NCI-H345 treated with DMSO at 0.1 percent for 48 hours (cell line): ENCODE measurements around the gene NDUFAF2.
"Not testable (repeated sequence)": the region's sequence is repeated elsewhere in the genome, so short reads cannot be mapped to it uniquely, and the experiment has no call there.

Experiments
- DNase-seq: peaks from one replicate; lab custom pipeline; 2025; ENCODE audit not compliant: unreplicated experiment; lab: John Stamatoyannopoulos, UW

Gene NDUFAF2

DNA sequence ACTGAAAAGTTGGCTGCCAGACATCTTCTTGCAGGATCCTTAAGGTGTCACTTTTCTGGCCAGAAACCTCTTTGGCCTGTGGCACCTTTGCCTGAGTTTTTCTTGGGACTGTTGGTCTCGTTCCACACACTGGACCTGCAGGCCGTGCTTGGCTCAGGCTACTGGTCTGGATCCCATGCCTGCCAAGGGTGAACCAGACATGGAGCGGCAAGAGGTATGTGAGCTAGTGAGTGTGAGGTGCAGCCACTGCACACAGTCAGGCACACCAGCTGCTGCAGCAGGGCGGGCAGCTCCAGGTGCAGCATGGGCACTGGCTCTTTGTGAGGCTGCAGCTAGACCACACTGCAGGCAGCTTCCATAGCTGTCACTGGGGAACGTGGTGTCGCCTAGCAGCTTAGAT, 47.9 kb downstream of the NDUFAF2 start:
- no peak for DNase-seq

DNA sequence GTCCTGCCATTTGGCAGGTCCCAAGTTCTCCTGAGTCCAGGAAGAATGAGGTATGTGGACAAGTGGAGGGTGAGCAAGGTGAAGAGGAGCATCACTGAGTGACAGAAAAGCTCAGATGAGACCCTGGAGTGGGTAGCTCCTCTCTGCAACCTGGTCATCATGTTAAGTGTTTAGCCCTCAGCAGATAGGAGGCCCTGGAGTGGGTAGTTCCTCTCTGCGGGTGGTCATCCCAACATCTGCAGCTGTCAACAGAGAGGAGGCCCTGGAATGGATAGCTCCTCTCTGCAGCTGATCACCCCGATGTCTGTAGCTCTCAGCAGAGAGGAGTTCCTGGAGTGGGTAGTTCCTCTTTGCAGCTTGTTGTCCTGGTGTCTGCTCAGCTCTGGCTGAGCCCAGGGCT, 48.4 kb downstream of the NDUFAF2 start:
- no peak for DNase-seq

DNA sequence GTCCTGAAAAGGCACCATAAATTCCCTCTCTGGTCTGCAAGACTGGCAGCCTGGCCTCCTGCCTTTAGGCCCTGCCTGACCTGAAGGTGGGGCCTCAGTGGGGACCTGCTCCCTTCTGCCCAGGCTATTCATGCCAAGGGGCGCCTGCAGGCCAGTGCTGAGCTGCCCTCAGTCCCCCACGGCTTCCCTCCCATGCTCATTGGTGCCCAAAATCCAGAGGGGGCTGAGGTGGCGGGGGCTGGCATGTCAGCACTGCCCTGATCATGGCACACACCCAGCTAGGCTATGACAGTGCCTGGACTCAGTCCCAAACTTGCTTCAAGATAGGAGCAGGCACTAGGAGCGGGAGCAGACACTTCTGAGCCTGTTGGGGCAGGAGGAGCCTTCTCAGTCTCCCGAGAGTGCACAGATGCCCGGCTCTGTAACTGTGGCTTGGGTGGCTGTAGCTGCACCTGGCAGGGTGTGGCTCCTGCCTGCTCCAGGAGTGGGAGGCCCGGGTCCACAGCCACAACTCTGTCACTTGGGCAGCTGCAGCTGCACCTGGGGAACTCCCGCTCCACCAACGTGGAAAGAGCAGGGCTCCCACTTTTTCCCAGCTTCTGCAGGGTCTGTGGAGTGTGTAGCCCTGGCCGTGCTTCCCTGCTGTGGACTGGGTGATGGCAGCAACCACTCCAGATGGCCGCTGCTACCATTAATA, 49.0 kb downstream of the NDUFAF2 start:
- DNase-seq, result no peak

DNA sequence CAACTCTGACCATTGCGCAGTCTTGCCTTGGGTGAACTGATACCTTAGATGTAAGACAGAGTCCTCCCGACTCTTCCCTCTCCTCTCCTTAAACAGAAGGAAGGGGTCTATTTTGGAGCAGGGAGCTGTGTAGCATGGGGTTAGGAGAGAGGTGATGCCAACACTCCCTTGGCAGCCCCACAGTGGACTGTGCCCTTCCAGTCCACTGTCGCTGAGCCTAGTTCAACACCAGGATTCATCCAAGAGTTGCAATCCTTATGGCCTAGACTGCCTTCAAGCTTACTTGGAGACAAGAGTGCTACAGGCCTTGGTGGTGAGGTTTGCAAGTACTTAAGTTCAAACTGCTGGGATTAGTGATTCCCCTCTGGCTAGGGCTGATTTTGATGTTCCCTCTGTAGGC, 51.4 kb downstream of the NDUFAF2 start:
- no peak for DNase-seq

DNA sequence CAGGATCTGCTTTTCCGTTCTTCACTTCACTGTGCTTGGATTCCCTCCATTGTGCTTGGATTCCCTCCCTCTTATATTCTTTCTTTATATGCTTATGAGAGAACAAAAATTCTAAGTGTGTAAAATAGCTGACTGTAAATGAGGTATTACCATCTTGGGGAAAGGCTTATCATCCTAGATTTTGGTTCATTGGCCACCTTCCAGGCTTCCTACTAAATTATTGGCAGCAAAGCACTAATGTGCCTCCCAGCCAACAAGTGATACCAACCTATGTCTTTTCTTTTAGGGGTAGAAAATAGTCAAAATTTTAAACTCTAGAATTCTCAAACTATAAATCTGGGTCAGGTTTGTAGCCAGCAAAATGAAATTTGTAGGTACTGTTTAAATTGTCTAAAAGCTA, 52.7 kb downstream of the NDUFAF2 start:
- DNase-seq, result no peak

DNA sequence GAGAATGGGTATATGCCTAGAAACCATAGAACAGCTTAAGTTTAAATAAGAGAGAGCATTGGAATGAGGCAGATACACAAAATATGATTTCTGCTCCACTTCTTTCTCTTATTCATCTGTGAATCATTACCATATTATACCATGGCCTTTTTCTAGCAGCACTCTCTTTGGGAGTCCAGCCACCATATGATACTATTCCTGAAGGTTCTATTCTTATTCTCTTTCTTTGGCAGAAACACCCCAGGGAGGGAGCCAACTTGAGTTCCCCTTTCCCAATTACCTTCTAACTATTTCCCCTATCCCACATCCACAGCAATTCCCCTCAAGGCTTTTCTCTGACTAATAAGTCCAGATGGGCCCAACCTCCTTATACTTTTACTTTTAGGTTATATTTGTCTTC, 55.9 kb downstream of the NDUFAF2 start:
- no peak for DNase-seq

DNA sequence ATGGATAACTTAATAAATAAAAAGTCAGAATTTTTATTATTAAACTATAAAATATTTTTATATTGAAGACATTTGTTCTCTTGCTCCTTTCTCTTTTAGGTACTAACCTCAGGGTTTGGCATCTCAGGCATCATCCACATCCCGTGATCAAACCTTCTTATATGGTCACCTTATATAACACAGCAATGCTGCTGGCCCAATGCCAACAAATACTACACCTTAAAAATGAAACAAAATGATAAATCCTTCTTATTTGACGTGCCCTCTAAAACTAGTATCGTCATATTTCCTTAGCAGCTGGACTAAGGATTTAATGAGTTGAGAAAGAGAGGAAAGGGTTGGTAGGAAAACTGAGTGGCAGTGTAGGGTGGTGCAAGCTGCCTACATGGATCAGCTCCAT, 56.6 kb downstream of the NDUFAF2 start:
- DNase-seq, result no peak

DNA sequence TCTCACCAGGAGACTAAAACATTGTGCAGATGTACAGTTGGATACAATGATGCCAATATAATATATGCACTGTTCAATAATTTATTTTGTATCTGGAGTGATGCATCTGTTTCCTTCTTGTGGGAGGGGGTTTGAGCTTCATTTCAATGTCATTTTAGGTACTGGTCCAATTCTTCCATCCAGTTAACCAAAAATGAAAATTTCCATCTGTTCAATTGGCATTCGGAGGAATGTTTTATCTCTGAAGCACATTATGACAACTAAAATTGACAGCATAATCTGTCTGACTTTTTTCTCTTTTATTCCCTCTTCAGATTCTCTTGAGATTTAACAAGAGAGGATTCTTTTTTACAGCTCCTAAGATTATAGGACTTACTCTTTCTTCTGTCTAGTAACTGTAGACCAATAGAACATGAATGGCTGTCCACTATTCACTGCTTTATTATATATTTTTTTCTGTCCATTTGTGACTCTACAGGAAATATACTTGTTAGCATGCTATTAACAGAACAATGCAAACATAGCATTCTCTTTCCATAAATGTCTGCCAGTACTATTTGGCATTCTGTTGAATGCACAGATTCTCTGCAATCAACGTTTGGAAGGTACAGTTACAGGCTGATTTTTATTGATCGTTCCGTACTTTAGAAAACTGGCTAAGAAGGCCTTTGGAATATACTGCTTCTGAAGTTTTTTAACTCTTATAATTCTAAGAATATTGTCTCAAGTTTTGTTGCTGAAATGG, 57.8 kb downstream of the NDUFAF2 start:
- DNase-seq, result no peak

DNA sequence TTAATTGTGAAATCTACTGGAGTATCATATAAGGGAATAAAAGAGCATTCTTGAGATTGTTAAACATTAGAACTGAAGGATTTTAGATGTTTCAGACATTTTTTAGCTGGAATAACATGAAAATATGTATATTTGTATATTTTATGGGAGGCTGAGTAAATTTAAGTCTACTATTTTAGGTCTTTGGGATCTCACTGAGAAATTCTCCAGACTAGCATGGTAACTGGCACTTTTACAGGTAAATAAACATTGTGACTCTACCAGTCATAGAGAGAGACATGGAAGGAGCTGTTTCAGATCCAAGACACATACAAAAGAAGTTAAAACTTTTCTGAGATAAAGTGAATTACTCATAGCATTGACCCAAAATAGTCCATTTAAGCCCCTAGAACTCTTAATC, 59.4 kb downstream of the NDUFAF2 start:
- no peak for DNase-seq

DNA sequence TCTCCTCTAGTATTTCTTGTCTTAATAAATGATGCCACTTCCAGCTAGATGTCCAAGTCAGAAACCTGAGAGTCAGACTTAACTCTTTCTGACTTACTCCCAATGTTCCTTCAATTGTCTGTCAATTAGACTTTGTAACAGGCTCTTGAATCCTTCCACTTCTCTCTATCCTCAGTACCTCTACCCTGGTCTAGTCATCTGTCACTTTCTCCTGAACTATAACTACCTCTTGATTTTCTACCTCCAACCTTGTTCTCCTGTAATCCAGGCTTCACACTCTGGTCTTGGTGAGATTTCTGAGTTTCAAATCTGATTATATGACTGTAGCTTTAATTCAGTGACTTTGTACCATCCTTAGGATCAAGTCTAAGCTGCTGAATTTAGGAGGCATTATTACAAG, 64.9 kb downstream of the NDUFAF2 start:
- DNase-seq, result no peak

DNA sequence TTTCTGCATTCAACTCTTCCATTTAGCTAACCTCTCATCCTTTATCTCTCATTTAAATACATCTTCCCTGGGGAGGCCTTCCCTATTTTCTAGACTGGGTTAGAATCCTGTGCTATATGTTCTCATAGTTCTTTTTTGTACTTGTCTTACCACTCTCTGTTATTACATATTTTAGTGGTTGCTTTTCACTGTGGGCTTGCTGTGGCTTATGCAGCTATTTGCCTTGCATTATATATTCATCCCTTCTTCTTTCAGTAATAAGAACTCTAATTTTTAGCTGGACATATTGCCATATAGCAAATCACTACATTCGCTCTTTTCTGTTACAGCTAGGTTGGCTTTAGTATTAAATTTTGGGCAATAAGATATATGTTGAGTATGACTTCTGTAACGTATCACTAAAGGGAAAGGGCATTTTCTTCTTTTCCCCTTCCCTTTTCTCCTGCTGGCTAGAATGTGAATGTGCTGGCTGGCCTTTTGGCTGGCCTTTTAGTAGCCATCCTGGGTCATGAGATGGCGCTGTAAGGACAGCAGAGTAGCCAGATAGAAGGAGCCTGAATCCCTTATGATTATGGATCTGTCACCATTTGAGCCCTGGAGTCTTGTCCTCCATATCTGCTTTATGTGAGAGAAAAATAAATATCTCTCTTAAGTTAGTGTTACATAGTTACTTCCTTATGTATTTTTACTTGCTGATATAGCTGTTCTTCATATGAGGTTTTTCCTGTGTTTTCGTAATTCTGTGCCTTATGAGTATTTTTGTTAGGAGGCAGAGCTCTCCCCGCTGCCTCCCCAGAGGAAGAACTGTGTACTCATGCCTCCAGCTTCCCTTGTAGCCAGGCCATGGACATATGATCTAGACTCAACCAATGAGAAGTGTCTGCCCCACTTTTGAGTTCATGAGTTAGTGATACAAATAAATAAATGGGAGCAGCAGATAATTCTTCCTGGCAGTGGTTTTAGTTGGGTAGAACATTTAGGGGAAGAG, 65.8 kb downstream of the NDUFAF2 start:
- no peak for DNase-seq

DNA sequence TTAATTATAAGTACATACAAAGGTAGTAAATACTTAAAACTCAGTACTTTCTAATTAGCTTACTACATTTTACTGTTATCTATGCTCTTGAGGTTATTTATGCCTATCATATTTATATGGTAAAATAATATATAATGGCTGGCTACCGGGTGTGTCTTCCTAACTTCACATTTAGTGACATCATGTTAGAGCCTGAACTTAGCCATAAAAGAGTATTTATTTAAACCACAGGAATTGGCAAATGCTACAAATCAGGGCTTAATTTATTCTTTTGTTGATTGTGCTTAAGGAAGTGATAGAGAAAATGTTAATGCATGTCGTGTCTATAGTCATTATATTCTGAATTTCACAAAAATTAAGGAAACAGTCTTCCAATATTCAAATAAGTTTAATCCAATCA, 73.1 kb downstream of the NDUFAF2 start:
- no peak for DNase-seq

DNA sequence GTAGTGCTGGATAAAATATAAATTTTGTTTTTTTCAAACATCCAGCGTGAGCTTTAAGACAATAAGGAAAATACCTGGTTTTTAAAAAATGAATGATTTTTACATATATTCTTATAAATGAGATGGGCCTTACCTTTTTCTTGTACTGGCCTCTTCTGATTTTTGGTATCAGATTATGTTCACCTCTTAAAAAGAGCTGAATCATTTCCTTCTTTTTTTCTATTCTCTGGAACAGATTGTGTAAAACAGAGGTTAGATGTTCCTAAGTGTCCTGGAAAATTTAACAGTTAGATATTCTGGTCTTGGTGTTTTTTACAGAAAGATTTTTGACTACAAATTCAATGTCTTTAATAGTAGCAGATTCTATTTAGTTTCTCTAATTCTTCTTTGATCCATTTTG, 74.6 kb downstream of the NDUFAF2 start:
- DNase-seq, result no peak

DNA sequence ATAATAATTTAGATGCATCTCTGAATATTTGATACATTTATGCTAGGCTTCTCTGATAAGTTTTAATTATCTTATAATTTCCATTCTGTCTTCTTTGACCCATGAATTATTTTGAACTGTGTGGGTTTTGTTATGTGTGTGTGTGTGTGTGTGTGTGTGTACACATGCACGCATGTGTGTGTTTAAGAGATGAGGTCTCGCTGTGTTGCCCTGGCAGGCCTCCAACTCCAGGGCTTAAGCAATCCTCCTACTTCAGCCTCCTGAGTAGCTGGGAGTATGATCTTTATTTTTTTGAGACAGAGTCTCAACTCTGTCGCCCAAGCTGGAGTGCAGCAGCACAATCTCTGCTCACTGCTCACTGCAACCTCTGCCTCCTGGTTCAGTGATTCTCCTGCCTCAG, 75.4 kb downstream of the NDUFAF2 start:
- no peak for DNase-seq

DNA sequence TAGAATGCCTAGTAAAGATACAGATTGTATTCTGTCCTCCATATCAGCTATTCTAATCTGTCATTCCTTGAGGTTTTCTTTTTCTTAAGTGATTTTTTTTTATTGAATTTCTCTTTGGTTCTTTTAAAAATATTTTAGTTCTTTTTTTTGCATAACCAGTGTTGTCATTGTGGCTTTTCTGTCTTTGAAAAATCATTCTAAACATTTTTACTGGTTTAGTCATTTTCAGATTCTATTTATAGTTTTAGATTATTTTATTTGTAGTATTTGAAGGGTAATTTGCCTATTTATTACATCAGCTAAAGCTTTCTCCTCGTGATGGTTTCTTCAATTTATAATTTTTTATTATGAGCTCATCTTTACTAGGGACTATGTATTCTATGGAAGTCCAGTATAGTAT, 78.1 kb downstream of the NDUFAF2 start:
- DNase-seq, result no peak

DNA sequence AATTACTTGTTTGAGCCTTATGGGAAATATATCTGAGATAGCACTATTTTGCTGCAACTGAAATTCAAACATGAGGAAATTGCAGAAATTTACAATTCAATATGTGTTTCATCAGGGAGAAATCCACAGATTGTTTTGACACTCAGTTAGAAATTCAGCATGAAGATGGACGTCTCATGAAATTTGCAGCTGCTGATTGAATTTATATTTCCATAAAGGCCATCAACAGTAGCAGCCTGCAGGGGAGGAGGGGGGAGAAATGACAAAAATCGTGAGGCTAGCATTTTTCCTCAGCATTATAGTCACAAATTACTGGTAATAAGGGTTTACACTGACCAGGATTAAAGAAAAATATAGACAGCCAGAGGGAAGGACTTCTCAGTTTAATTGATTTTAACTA, 81.0 kb downstream of the NDUFAF2 start:
- no peak for DNase-seq

DNA sequence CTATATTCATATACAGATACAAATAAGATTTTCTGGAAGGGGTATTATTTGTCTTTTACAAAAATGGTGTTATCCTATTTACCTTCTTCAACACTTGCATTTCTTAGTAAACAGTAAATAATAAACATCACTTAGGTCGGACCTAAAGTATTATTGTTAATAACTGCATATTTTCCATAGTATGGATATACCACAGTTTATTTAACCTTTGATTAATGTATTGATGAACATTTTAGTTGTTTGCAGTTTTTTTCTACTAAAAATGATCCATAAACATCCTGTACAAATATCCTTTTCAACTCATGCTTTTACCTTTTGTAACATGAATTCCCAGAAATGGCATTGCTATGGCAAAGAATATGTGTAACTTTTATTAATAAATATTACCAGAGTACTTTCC, 83.4 kb downstream of the NDUFAF2 start:
- DNase-seq, result no peak

DNA sequence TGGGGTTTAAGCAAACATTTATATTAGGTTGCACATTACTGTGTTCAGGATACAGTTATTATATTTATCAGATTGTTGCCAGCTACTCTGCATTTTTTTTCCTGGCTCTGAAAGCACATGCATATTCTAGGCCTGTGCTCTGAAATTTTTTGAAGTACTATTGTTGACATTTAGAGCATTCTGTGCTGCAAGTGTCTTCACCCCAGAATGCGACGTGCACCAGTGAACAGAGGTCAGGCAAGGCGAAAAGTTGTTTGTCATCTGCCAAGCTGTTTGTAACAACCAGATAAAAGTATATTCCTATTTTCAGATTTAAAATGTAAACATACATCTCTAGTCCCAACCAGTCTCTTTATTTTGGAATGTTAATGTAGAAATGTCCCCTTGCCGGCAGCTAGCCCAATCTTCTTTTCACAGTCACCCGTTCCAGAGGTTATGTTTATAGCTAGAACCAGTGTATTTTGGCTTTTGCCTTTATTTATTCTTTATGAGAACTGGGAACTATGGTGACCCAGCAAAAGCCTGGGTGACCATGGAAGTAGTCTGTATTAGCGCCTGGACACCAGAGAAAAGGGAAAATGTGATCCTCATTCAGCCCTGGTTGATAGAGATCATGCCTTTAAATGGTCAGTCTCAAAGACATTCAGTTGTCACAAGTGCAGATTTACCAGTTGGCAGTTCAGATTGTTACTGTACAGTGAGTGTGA, 84.6 kb downstream of the NDUFAF2 start:
- no peak for DNase-seq

DNA sequence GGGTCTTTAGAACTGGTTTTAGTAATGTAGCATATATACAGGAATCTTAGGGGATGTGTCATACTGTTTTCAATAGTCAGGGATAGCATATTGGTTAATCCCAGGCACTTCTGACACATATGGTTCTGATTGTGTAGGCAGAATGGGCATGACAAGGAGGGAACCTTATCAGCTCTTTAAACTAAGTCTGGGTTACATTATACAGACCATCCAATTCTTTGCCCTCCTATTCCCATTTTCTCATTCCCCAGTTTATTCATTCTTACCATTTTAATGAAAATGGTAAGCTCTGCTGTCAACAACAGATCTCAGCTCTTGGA, 85.1 kb downstream of the NDUFAF2 start:
- DNase-seq, result no peak

DNA sequence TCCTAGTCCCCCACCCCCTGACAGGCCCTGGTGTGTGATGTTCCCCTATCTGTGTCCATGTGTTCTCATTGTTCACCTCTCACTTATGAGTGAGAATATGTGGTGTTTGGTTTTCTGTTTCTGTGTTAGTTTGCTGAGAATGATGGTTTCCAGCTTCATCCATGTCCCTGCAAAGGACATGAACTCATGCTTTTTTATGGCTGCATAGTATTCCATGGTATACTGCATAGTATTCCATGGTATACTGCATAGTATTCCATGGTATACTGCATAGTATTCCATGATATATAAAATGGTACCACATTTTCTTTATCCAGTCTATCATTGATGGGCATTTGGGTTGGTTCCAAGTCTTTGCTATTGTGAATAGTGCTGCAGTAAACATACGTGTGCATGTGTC, 86.3 kb downstream of the NDUFAF2 start:
- not testable (repeated sequence) for DNase-seq

DNA sequence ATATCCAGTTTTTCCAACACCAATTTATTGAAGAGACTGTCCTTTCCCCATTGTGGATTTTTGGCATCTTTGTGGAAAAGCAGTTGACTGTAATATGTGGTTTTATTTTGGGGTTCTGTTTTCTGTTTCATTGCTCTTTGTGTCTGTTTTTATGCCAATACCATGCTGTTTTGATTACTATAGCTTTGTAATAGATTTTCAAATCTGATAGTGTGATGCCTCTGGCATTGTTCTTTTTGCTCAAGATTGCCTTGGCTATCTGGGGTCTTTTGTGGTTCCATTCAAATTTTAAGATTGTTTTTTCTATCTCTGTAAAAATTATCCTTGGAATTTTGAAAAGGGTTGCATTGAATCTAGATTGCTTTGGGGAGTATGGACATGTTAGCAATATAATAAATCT, 99.5 kb downstream of the NDUFAF2 start:
- no peak for DNase-seq
